ENCODE measurements around the gene ZNF524.
A peak's percentile ranks its signal among the peaks of the same experiment; 100 is the strongest.

Gene ZNF524

DNA sequence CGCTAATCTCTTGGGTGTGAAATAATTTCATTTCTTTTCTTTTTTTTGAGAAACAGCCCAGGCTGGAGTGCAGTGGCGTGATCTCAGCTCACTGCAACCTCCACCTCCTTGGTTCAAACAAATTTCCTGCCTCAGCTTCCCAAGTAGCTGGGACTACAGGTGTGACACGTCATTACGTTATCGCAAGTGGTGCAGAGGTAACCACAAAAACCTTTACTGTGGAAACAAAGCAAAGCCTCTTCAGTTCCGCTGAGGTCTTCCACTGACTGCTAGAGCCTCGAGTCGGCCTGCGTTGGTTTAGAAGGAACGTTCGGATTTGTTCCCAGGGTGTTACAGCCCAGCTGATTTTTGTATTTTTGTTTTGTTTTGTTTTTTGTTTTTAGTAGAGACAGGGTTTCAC, 26.3 kb downstream of the ZNF524 start:
- H3K4me3 ChIP-seq (IDR thresholded peaks at IDR 0.05; ENCODE audit: insufficient read depth, low read depth, low read length): no peak overlapping the region
- H3K27ac ChIP-seq: no peak overlapping the region
- H3K4me1 ChIP-seq (ENCODE audit: low read depth, poor library complexity, severe bottlenecking): peaks cover 15% of the 10 kb centered on the region
- TF ChIP-seq, protein P1, sequence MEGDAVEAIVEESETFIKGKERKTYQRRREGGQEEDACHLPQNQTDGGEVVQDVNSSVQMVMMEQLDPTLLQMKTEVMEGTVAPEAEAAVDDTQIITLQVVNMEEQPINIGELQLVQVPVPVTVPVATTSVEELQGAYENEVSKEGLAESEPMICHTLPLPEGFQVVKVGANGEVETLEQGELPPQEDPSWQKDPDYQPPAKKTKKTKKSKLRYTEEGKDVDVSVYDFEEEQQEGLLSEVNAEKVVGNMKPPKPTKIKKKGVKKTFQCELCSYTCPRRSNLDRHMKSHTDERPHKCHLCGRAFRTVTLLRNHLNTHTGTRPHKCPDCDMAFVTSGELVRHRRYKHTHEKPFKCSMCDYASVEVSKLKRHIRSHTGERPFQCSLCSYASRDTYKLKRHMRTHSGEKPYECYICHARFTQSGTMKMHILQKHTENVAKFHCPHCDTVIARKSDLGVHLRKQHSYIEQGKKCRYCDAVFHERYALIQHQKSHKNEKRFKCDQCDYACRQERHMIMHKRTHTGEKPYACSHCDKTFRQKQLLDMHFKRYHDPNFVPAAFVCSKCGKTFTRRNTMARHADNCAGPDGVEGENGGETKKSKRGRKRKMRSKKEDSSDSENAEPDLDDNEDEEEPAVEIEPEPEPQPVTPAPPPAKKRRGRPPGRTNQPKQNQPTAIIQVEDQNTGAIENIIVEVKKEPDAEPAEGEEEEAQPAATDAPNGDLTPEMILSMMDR (conservative IDR thresholded peaks at IDR 0.05; ENCODE audit: low read depth, low read length): no peak
- no peak overlapping the region for H2AFZ ChIP-seq (ENCODE audit: low read depth)
- no peaks in the 10 kb centered on the region for H3K79me2 ChIP-seq (ENCODE audit: insufficient read depth, low read depth)
- no peaks in the 10 kb centered on the region; the same call in 1 of the 2 replicates for H3K27me3 ChIP-seq (ENCODE audit: insufficient read depth, low read depth)
- no peak overlapping the region for H3K4me2 ChIP-seq
- no peaks in the 10 kb centered on the region for H4K20me1 ChIP-seq (ENCODE audit: insufficient read depth)
- no peak overlapping the region for H3K9ac ChIP-seq
- no peaks in the 10 kb centered on the region for H3K36me3 ChIP-seq (ENCODE audit: insufficient read depth)

DNA sequence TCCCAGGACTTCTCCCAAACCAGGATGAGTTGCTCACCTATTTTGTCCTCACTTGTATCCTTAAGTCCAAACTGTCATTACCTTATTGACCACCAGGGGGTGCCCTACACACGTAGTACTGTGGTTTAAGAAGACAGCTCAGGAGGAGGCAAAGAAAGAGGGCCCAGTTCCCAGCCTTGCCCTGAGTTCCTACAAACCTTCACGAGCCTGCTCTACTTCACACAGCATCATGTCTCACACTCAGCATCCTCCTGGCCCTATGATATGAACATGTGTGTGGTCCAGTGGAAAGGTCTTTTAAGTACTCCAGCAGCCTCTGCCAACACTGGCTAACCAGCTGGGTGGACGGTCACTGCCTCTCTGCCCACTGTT, 32.4 kb downstream of the ZNF524 start:
- Histone ChIP-seq H3K27me3 (ENCODE audit: insufficient read depth, low read depth) (no peaks in the 10 kb centered on the region; the same call in 1 of the 2 replicates), H4K20me1 (ENCODE audit: insufficient read depth) (no peaks in the 10 kb centered on the region), H3K4me3 (IDR thresholded peaks at IDR 0.05; ENCODE audit: insufficient read depth, low read depth, low read length) (no peak overlapping the region), H2AFZ (ENCODE audit: low read depth) (peak overlapping the region; percentile 16; the same call in 1 of the 2 replicates), H3K9ac (no peak overlapping the region), H3K4me1 (ENCODE audit: low read depth, poor library complexity, severe bottlenecking) (peaks cover 25% of the 10 kb centered on the region), H3K4me2 (no peak overlapping the region), H3K79me2 (ENCODE audit: insufficient read depth, low read depth) (peaks cover 22% of the 10 kb centered on the region), H3K27ac (no peak overlapping the region), H3K36me3 (ENCODE audit: insufficient read depth) (no peaks in the 10 kb centered on the region)
- TF ChIP-seq, protein P1 (conservative IDR thresholded peaks at IDR 0.05; ENCODE audit: low read depth, low read length): peak; percentile 96

DNA sequence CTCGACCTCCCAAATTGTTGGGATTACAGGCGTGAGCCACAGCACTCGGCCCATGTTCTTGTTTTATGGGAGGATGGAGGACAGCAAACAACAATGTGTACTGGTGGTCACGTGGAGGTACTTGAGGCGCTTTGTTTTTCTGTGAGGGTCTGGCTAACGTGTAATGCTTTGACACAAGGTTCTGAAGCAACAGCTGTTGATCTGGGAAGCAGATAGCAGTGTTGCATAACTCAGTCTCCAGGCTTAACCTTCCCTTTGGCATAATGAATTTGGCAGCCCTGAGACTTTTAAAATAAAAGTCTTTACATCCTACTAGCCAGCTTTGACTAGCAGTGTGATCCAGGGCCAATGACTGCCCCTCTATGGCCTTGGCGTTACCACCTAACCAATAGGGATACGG, 33.8 kb downstream of the ZNF524 start:
- H3K9ac ChIP-seq: no peak overlapping the region

DNA sequence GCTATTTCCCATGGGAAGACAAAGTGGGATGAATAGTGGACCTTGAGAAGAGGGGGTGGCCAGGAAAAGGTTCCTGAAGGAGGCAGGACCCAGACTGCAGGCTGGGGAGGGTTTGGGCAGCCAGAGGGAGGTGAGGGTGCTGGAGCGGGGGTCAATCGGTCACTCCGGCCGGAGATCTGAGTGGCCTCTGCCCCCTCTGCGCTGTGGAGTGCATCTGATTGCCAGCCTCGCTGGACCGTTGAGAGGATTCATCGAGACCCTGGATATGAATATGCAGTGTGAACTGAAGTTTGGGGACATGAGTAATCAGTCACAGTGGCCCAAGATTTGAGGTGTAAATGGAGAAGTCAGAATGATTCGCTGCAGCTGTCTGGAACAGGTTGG, 35.2 kb downstream of the ZNF524 start:
- no peaks in the 10 kb centered on the region for H3K36me3 ChIP-seq (ENCODE audit: insufficient read depth)
- H3K9ac ChIP-seq: peak overlapping the region; percentile 84
- H3K4me3 ChIP-seq (IDR thresholded peaks at IDR 0.05; ENCODE audit: insufficient read depth, low read depth, low read length): peak overlapping the region; percentile 64
- no peaks in the 10 kb centered on the region for H3K27me3 ChIP-seq (ENCODE audit: insufficient read depth, low read depth)
- peaks cover 30% of the 10 kb centered on the region for H3K4me1 ChIP-seq (ENCODE audit: low read depth, poor library complexity, severe bottlenecking)
- TF ChIP-seq, protein P1 (conservative IDR thresholded peaks at IDR 0.05; ENCODE audit: low read depth, low read length): no peak
- H3K79me2 ChIP-seq (ENCODE audit: insufficient read depth, low read depth): peaks cover 26% of the 10 kb centered on the region
- H4K20me1 ChIP-seq (ENCODE audit: insufficient read depth): no peaks in the 10 kb centered on the region
- H3K4me2 ChIP-seq: peak overlapping the region; percentile 97
- H2AFZ ChIP-seq (ENCODE audit: low read depth): no peak overlapping the region
- peak overlapping the region; percentile 60 for H3K27ac ChIP-seq

More for the DNA sequence above, 33.8 kb downstream of the ZNF524 start:
- H2AFZ ChIP-seq (ENCODE audit: low read depth): peak overlapping the region; percentile 86; the same call in 1 of the 2 replicates
- H4K20me1 ChIP-seq (ENCODE audit: insufficient read depth): no peaks in the 10 kb centered on the region
- H3K4me2 ChIP-seq: no peak overlapping the region; the same call in 1 of the 2 replicates
- H3K79me2 ChIP-seq (ENCODE audit: insufficient read depth, low read depth): peaks cover 26% of the 10 kb centered on the region
- H3K4me3 ChIP-seq (IDR thresholded peaks at IDR 0.05; ENCODE audit: insufficient read depth, low read depth, low read length): no peak overlapping the region
- H3K4me1 ChIP-seq (ENCODE audit: low read depth, poor library complexity, severe bottlenecking): peaks cover 30% of the 10 kb centered on the region
- TF ChIP-seq, protein P1 (conservative IDR thresholded peaks at IDR 0.05; ENCODE audit: low read depth, low read length): no peak
- no peaks in the 10 kb centered on the region for H3K36me3 ChIP-seq (ENCODE audit: insufficient read depth)
- H3K27me3 ChIP-seq (ENCODE audit: insufficient read depth, low read depth): no peaks in the 10 kb centered on the region; the same call in 1 of the 2 replicates
- no peak overlapping the region for H3K27ac ChIP-seq

Measured in KMS-11 (cell line).